NCI-H1436 treated with DMSO at 0.1 percent for 48 hours (cell line): ENCODE results near the gene DACH1.
"Not testable (repeated sequence)": the region's sequence is repeated elsewhere in the genome, so short reads cannot be mapped to it uniquely, and the experiment has no call there.

Experiments
- DNase-seq: peaks from one replicate; lab custom pipeline; 2025; lab: John Stamatoyannopoulos, UW

DACH1 gene

DNA sequence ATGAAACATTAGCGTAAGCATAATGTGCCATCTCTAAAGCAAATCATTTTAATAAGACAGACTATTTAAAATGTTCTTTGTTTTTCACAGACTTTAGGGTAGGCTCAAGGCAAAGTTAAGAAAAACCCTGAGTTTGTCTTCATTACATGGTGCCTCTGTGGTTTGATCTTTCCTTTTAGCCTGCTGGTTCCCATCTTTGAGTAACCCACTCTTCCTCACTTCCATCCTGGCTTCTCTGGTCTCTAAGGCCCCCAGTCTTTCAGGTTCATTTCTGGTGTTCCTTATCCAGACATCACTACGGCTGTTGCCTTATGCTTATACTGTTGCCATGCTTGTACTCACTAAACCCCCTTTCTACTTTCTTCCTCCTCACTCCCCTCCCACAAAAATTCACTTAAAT lies 38.4 kb downstream of the DACH1 start:
- DNase-seq, result no peak

GRCh38 chr13:71828117-71828516 lies 38.9 kb downstream of the DACH1 start:
- no peak for DNase-seq

DNA sequence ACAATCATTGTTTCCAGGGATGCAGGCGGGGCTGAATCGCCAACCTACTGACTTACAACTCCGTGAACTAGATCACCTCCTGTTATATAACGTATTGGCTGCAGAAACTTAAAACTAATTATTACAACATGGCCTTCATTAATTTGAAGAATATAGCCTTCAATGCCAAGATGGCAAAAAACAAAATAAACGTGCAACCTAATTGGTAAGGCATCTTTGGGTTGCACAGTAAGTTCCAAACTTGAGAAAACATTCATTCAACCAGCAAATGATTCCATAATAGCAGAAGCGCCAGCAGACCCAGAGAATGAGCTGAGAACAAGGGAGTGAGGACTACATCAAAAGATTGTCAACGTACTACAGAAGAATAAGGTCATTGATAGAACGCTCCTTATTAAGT lies 39.8 kb downstream of the DACH1 start:
- no peak for DNase-seq

GRCh38 chr13:71820699-71821098 lies 46.3 kb downstream of the DACH1 start:
- no peak for DNase-seq

- DNase-seq, result no peak
Observed at GRCh38 chr13:71817335-71817734, 49.7 kb downstream of the DACH1 start.

DNA sequence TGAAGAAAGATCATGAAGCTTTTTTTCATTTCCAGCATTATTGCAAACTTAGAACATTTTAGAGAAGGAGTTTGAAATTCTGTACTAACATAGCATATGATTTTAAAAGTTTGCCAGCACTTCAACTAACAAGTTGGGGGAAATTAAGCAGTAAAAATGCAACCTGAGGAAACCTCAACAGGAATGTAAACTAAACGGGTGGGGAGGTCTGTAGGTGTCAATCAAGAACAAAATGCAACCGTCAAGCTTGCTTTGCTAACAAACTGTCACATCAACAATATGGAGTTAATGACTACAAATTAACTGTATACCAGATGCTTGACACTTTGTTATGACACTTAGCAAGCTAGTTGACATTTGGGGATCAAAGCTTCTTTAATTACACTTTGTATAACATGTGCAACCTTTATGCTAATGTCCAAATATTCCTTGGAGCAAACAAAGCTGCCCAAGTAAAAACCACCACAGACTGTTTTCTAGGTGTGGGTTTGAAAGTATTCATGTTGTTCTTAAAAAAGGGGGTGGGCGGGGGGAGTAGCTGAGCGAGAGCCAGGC lies 52.1 kb downstream of the DACH1 start:
- DNase-seq, result no peak

- DNase-seq, result no peak
Observed at GRCh38 chr13:71813187-71813586, 53.8 kb downstream of the DACH1 start.

- DNase-seq, result no peak
Observed at GRCh38 chr13:71811344-71811743, 55.7 kb downstream of the DACH1 start.

DNA sequence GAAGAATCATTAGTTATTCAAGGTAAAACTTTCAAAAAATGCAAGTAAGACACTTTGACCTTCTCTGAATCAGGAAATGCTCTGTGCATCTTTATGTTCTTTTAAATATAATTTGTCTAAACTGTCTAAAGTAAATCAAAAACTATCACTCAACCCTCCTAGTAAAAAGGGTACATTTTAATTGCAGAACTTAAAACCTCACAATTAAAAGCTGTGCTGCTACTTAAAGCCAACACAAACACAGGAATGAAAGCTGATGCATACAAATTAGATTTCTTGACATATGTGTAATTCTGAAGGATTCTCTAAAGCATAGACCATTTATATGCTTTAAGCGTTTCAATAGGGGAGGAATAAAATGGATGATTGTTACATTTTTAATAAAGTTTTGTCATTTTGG lies 58.3 kb downstream of the DACH1 start:
- DNase-seq, result no peak

DNA sequence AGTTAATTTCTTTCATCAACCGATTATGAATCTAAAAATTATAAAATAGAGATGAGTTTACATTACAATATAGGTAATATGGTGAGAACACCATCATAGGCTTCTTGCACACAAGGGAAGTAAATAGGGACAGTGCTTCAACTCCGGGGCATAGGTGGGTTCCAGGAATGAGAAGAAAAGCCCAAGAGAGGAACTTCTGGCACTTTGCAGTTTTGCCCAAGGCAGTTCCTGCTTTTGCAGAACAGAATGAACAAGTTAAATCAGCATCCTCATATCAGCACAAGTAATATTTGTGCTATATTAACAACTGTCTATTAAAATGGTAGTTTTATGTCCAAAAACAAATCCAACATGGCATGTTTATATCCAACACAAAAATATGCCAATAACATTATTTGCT lies 60.1 kb downstream of the DACH1 start:
- DNase-seq, result no peak

- no peak for DNase-seq
Observed at GRCh38 chr13:71803066-71803465, 63.9 kb downstream of the DACH1 start.

- peak; percentile 21 for DNase-seq
Observed at GRCh38 chr13:71801781-71802180, 65.2 kb downstream of the DACH1 start.

DNA sequence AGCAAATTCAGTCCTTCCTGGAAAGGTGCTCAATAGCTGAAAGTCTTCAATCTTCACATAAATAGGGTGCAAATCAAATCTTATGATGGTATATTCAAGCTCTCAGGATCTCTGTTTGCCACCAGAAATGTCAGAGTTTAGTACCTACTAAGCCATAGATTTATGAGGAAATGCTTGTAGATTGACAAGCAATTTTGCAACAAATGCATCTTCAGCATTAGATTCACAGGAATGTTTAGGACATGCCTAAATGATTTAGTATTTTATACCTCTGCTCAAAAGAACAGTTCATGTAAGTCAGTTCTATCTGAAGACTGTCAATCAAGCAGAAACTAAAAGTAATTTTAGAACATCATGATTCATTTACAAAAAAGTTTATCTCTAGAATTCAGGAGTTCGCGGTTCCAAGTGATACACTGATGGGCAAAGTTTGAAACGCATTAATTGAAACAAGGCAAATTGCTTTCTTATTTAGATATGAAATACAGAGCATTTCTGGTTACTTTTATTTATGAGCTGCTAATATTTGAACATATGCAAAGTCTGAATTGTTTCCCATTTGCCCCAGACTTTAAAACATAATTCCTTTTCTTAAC lies 65.7 kb downstream of the DACH1 start:
- DNase-seq, result no peak

GRCh38 chr13:71799324-71799723 lies 67.7 kb downstream of the DACH1 start:
- no peak for DNase-seq

DNA sequence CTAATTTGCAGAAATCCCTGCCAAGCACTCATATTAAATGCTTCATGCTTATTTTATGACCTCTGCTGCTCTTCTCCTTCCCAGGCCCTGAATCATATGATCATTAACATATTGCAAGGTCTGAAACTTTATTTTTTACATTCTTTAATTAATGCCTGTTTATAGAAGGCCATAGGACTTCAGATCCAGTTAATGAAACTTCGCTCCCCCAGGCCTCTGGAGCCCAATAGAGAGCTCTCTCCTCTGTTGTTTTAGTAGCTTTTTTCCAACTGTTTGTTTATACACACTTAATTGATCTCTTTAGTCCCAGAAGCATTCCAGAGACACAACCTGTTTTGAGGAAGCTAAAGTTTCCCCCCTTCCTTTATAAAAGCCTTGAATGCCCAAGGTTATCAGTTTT lies 68.3 kb downstream of the DACH1 start:
- DNase-seq, result no peak

DNA sequence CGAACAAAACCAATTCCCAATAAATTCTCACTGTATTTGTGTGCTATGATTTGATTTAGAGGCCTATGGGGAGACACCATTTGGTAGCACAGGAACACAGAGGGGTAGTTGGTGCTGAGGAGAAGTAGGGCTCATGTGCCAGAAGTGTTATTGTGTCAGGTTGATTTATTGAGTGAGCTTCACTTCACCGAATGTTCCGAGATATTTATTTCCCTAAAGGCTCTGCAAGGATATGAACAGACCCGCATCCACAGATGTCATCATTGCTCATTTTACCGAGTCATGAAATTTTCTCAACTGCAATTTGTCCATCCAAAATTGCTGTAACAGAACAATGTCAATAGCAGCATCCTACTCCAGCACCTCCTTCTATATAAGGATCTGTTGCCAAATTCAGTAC lies 69.5 kb downstream of the DACH1 start:
- DNase-seq, result peak; percentile 11

- DNase-seq, result no peak
Observed at GRCh38 chr13:71789693-71790329, 77.2 kb downstream of the DACH1 start.

DNA sequence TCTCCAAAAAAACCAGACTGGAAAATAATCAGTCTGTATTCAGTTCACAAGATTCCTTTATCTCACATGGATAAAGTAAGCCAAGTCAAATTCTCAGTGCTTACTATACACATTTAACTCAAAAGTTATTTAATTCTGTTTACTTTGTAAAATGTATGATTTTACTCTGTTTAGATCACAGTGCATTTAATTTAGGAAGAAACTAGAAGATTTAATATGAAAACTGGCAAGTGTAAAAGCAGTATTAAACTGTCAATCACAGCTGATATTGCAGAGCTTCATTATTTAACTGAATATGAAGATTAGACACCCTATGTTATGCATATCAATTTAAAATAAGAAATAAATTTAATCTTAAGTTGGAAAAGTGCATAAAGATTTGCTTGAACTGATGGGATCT lies 78.0 kb downstream of the DACH1 start:
- no peak for DNase-seq

DNA sequence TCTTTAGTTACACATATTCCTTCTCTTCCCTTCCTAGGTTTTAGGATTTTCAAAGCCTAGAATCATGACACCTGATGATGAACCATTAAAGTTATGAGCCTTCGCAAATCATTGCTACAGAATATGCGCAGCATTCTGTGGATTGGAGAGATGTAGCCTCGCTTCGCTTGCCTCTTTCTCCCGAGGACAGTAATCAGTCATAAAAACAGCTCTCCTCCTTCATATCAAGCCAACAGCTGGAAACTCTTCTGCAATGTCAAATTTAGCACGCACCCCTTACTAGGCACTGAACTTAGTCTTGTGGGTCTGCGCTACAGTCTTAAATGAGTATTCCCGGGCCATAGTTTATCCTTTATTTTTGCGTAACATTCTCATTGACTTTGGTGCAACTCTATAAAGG lies 79.6 kb downstream of the DACH1 start:
- DNase-seq, result no peak

GRCh38 chr13:71786875-71787274 lies 80.1 kb downstream of the DACH1 start:
- no peak for DNase-seq

- no peak for DNase-seq
Observed at GRCh38 chr13:71785361-71785760, 81.6 kb downstream of the DACH1 start.

- DNase-seq, result no peak
Observed at GRCh38 chr13:71780546-71780945, 86.5 kb downstream of the DACH1 start.

- DNase-seq, result not testable (repeated sequence)
Observed at GRCh38 chr13:71778998-71779397, 88.0 kb downstream of the DACH1 start.

DNA sequence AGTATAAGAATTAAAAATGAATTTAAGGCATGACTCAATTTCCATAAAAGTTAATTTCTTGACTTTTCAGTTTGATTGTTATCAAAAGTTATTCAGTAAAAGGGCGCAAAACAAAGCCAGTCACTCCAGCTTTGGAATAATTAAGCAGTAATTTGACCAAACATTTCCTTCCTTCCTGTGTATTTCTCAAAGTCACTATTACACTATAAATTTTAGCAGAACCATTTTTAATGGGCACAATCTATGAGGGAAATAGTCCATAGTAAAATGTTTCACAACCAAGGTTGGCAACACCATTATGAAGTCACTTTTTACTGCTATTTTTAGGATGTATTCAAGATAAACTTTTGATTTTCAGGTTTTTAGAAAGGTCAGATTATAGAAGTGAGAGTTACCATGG lies 91.0 kb downstream of the DACH1 start:
- DNase-seq, result no peak
